Measurements from ENCODE around the gene CDCA3.

GRCh38 chr12:6860116-6860515 lies 9.0 kb upstream of the CDCA3 start:
- TF ChIP-seq CTCF (IDR thresholded peaks at IDR 0.05; ENCODE audit: insufficient read depth, low read length) (no peak), POLR2AphosphoS5 (IDR thresholded peaks at IDR 0.05; ENCODE audit: low read depth) (no peak), REST (IDR thresholded peaks at IDR 0.05; ENCODE audit: insufficient replicate concordance, low read depth) (no peak)

All from HL-60 (cell line).